Thymus (tissue), 11 donors: ENCODE measurements around the gene EHBP1. TPM values are rescaled to one million over a fixed set of nuclear protein-coding genes. Genes with fewer than 3 reads are reported as not detected.

Experiments
- DNase-seq, 9 donors: peaks; one replicate each; pipeline ENCODE4 v3.0.0-alpha.2; 2013; ENCODE audit warnings: low spot score in 9 of 9, low read depth in 6 of 9, missing footprints in 1 of 9
- H3K27ac ChIP-seq, 2 donors: one replicate each; pipeline ENCODE4 v1.5.1; 2013; ENCODE audit warnings: control low read depth in 1 of 2, low read depth in 1 of 2, low read length in 1 of 2, mild to moderate bottlenecking in 1 of 2, moderate library complexity in 1 of 2
- H3K27me3 ChIP-seq, 2 donors: one replicate each; pipeline ENCODE4 v1.5.1; 2013; ENCODE audit warnings: low read length in 1 of 2; ENCODE audit not compliant: control insufficient read depth in 2 of 2, insufficient read depth in 1 of 2
- H3K36me3 ChIP-seq, 2 donors: one replicate each; pipeline ENCODE4 v1.5.1; 2013; ENCODE audit warnings: low read length in 1 of 2, mild to moderate bottlenecking in 1 of 2, moderate library complexity in 1 of 2; ENCODE audit not compliant: control insufficient read depth in 2 of 2, insufficient read depth in 2 of 2
- H3K4me1 ChIP-seq, 2 donors: one replicate each; pipeline ENCODE4 v1.5.1; 2013; ENCODE audit warnings: low read length in 2 of 2; ENCODE audit not compliant: control insufficient read depth in 2 of 2, insufficient read depth in 2 of 2
- H3K4me3 ChIP-seq, 2 donors: one replicate each; pipeline ENCODE4 v1.5.1; 2013; ENCODE audit warnings: low read length in 2 of 2, control low read depth in 1 of 2, mild to moderate bottlenecking in 1 of 2
- H3K9me3 ChIP-seq, 2 donors: one replicate each; pipeline ENCODE4 v1.5.1; 2013; ENCODE audit warnings: low read length in 1 of 2, mild to moderate bottlenecking in 1 of 2; ENCODE audit not compliant: control insufficient read depth in 2 of 2, insufficient read depth in 1 of 2
- WGBS: extraction: QIAGEN DNeasy Blood & Tissue Kit; methylation state at CpG from one replicate; pipeline ENCODE4 v1.1.7; 2013; 5-methylcytosine and 5-hydroxymethylcytosine counted together
- polyA plus RNA-seq: library from polyadenylated mRNA; stranded (reverse); fragments of 200-250 nt; gene quantifications from one replicate; pipeline ENCODE4 v1.2.3, GENCODE V29; 2013
- total RNA-seq: library from RNA; stranded (reverse); fragments of 120-200 nt; gene quantifications from one replicate; pipeline ENCODE4 v1.2.4, GENCODE V29; 2013
- donor health status: healthy.

EHBP1 gene
- total and polyA plus RNA-seq, 2 donors = 11.2 to 19.5 TPM

GRCh38 chr2:62736899-62737559 lies 31.5 kb downstream of the EHBP1 start:
- Histone ChIP-seq H3K27ac (no peak overlapping the region), H3K4me3 (no peak overlapping the region), H3K4me1 (no peaks in the 10 kb centered on the region), H3K27me3 (no peaks in the 10 kb centered on the region), H3K36me3 (no peaks in the 10 kb centered on the region), H3K9me3 (no peaks in the 10 kb centered on the region)
- 95% methylated on average over 6 of the region's 6 CpGs for WGBS
- no peak for DNase-seq

GRCh38 chr2:62738981-62739936 lies 33.7 kb downstream of the EHBP1 start:
- no peak for DNase-seq
- no peaks in the 10 kb centered on the region for H3K36me3 ChIP-seq
- no peak overlapping the region for H3K27ac ChIP-seq
- H3K27me3 ChIP-seq = no peaks in the 10 kb centered on the region
- no peak overlapping the region for H3K4me3 ChIP-seq
- H3K9me3 ChIP-seq = no peaks in the 10 kb centered on the region
- H3K4me1 ChIP-seq = no peaks in the 10 kb centered on the region
- 96% methylated on average over 2 of the region's 2 CpGs for WGBS

- 71% methylated on average over 1 of the region's 1 CpG for WGBS
- no peaks in the 10 kb centered on the region for H3K9me3 ChIP-seq
- no peaks in the 10 kb centered on the region for H3K27me3 ChIP-seq
- DNase-seq = no peak
- no peaks in the 10 kb centered on the region for H3K36me3 ChIP-seq
- no peaks in the 10 kb centered on the region for H3K4me1 ChIP-seq
- no peak overlapping the region for H3K4me3 ChIP-seq
- no peak overlapping the region for H3K27ac ChIP-seq
These were observed 34.7 kb downstream of the EHBP1 start for GRCh38 chr2:62740221-62740620.

GRCh38 chr2:62741127-62741526 lies 35.6 kb downstream of the EHBP1 start:
- H3K4me1 ChIP-seq = no peaks in the 10 kb centered on the region

GRCh38 chr2:62741954-62742722 lies 36.6 kb downstream of the EHBP1 start:
- no peak overlapping the region for H3K27ac ChIP-seq
- no peaks in the 10 kb centered on the region for H3K9me3 ChIP-seq
- no peaks in the 10 kb centered on the region for H3K4me1 ChIP-seq
- WGBS = 98% methylated on average over 1 of the region's 1 CpG
- no peak overlapping the region for H3K4me3 ChIP-seq
- H3K27me3 ChIP-seq = no peaks in the 10 kb centered on the region
- no peak for DNase-seq
- no peaks in the 10 kb centered on the region for H3K36me3 ChIP-seq

More at GRCh38 chr2:62741127-62741526, 35.6 kb downstream of the EHBP1 start:
- Histone ChIP-seq H3K27ac (no peak overlapping the region), H3K27me3 (no peaks in the 10 kb centered on the region), H3K9me3 (no peaks in the 10 kb centered on the region), H3K36me3 (no peaks in the 10 kb centered on the region), H3K4me3 (no peak overlapping the region)
- WGBS = 96% methylated on average over 3 of the region's 3 CpGs
- no peak for DNase-seq

- H3K4me1 ChIP-seq = no peaks in the 10 kb centered on the region
These were observed 38.0 kb downstream of the EHBP1 start for GRCh38 chr2:62743506-62743905.

GRCh38 chr2:62744603-62745002 lies 39.1 kb downstream of the EHBP1 start:
- H3K4me3 ChIP-seq = no peak overlapping the region
- no peaks in the 10 kb centered on the region for H3K9me3 ChIP-seq
- DNase-seq = no peak
- no peak overlapping the region for H3K27ac ChIP-seq
- no peaks in the 10 kb centered on the region for H3K27me3 ChIP-seq
- no peaks in the 10 kb centered on the region for H3K4me1 ChIP-seq
- 96% methylated on average over 3 of the region's 3 CpGs for WGBS
- H3K36me3 ChIP-seq = no peaks in the 10 kb centered on the region

More at GRCh38 chr2:62743506-62743905, 38.0 kb downstream of the EHBP1 start:
- no peak overlapping the region for H3K27ac ChIP-seq
- H3K4me3 ChIP-seq = no peak overlapping the region
- DNase-seq = no peak
- WGBS = 99% methylated on average over 2 of the region's 2 CpGs
- no peaks in the 10 kb centered on the region for H3K9me3 ChIP-seq
- no peaks in the 10 kb centered on the region for H3K27me3 ChIP-seq
- no peaks in the 10 kb centered on the region for H3K36me3 ChIP-seq

- Histone ChIP-seq H3K27me3 (no peaks in the 10 kb centered on the region), H3K4me1 (no peaks in the 10 kb centered on the region), H3K36me3 (no peaks in the 10 kb centered on the region), H3K9me3 (no peaks in the 10 kb centered on the region), H3K4me3 (no peak overlapping the region), H3K27ac (no peak overlapping the region)
- WGBS = 98% methylated on average over 5 of the region's 5 CpGs
- no peak for DNase-seq
These were observed 40.5 kb downstream of the EHBP1 start for GRCh38 chr2:62745891-62746481.
